ENCODE data around the gene SLC47A1. TPM values are rescaled to one million over a fixed set of nuclear protein-coding genes. Genes with fewer than 3 reads are reported as not detected.
A peak's percentile ranks its signal among the peaks of the same experiment; 100 is the strongest.

Gene SLC47A1
- total RNA-seq, 4 donors from 2014 or later: 0.72 to 2.2 (median 1.4) TPM; not detected in 1

- H3K36me3 ChIP-seq: no peaks in the 10 kb centered on the region
- TF ChIP-seq POLR2AphosphoS5 (IDR thresholded peaks at IDR 0.05): no peak
- no peak for TF ChIP-seq POLR2A (IDR thresholded peaks at IDR 0.05)
- no peak for TF ChIP-seq CTCF (IDR thresholded peaks at IDR 0.05)
- no peak for TF ChIP-seq EP300 (IDR thresholded peaks at IDR 0.05)
- H3K4me1 ChIP-seq: peaks cover 0 to 15% (median 11%) of the 10 kb centered on the region in 3 donors
- 88 to 90% methylated on average over 7 to 10 of the region's 30 CpGs for WGBS, 2 donors (ENCODE audit: low coverage in 1 of 2)
- H3K27me3 ChIP-seq: peaks cover 42% of the 10 kb centered on the region
- no peak for ATAC-seq
- no peaks in the 10 kb centered on the region for H3K9me3 ChIP-seq
- H3K27ac ChIP-seq: no peak overlapping the region
- H3K4me3 ChIP-seq: peak overlapping the region in 1 of 2 donors; percentile 57
Observed at GRCh38 chr17:19533036-19533717, 477 bp upstream of the SLC47A1 start.

- ATAC-seq: no peak
- TF ChIP-seq POLR2A (IDR thresholded peaks at IDR 0.05) (no peak), POLR2AphosphoS5 (IDR thresholded peaks at IDR 0.05) (no peak), CTCF (IDR thresholded peaks at IDR 0.05) (no peak), EP300 (IDR thresholded peaks at IDR 0.05) (no peak)
- peak overlapping the region in 1 of 2 donors; percentile 57 for H3K4me3 ChIP-seq
- H3K27ac ChIP-seq: no peak overlapping the region
- H3K27me3 ChIP-seq: peaks cover 42% of the 10 kb centered on the region
- WGBS, 2 donors (ENCODE audit: low coverage in 1 of 2): 44 to 46% methylated on average over 12 to 16 of the region's 19 CpGs
- H3K36me3 ChIP-seq: no peaks in the 10 kb centered on the region
- peaks cover 0 to 15% (median 11%) of the 10 kb centered on the region in 3 donors for H3K4me1 ChIP-seq
- H3K9me3 ChIP-seq: no peaks in the 10 kb centered on the region
Observed at GRCh38 chr17:19534562-19535149, 1.0 kb downstream of the SLC47A1 start.

- Histone ChIP-seq H3K4me1 (peaks cover 0 to 15% (median 11%) of the 10 kb centered on the region in 3 donors), H3K4me3 (no peak overlapping the region), H3K9me3 (no peaks in the 10 kb centered on the region), H3K36me3 (no peaks in the 10 kb centered on the region), H3K27me3 (peaks cover 39% of the 10 kb centered on the region), H3K27ac (no peak overlapping the region)
- no peak for ATAC-seq
- 70 to 72% methylated on average over 4 to 5 of the region's 6 CpGs for WGBS, 2 donors (ENCODE audit: low coverage in 1 of 2)
- TF ChIP-seq POLR2AphosphoS5 (IDR thresholded peaks at IDR 0.05): no peak
- no peak for TF ChIP-seq POLR2A (IDR thresholded peaks at IDR 0.05)
- TF ChIP-seq EP300 (IDR thresholded peaks at IDR 0.05): no peak
- no peak for TF ChIP-seq CTCF (IDR thresholded peaks at IDR 0.05)
Observed at GRCh38 chr17:19537111-19537510, 3.5 kb downstream of the SLC47A1 start.

- peaks cover 29% of the 10 kb centered on the region for H3K27me3 ChIP-seq
- H3K4me1 ChIP-seq: peaks cover 0 to 12% (median 9%) of the 10 kb centered on the region in 3 donors
- H3K4me3 ChIP-seq: no peak overlapping the region
- 86 to 88% methylated on average over 8 to 11 of the region's 14 CpGs for WGBS, 2 donors (ENCODE audit: low coverage in 1 of 2)
- no peaks in the 10 kb centered on the region for H3K36me3 ChIP-seq
- no peak for TF ChIP-seq CTCF (IDR thresholded peaks at IDR 0.05)
- no peak for TF ChIP-seq POLR2AphosphoS5 (IDR thresholded peaks at IDR 0.05)
- no peak for TF ChIP-seq EP300 (IDR thresholded peaks at IDR 0.05)
- TF ChIP-seq POLR2A (IDR thresholded peaks at IDR 0.05): no peak
- no peaks in the 10 kb centered on the region for H3K9me3 ChIP-seq
- H3K27ac ChIP-seq: no peak overlapping the region
- ATAC-seq: no peak
Observed at GRCh38 chr17:19538095-19539039, 4.7 kb downstream of the SLC47A1 start.

All from gastroesophageal sphincter (tissue), 4 donors.